Activated CD8-positive, alpha-beta T cell treated with anti-CD3 and anti-CD28 coated beads for 36 hours (primary cell): ENCODE measurements around the gene TMPRSS9. TPM values are rescaled to one million over a fixed set of nuclear protein-coding genes. Genes with fewer than 3 reads are reported as not detected.

Experiments
- ATAC-seq: fragments of 200-7000 bp; cut with Tn5 transposase; one replicate; pipeline ENCODE4 v1.10.0; 2021; ENCODE audit warnings: mild to moderate bottlenecking, moderate library complexity
- CTCF ChIA-PET: fragments of 350-600 bp; sonication (Branson Sonifier 250); formaldehyde crosslinking; loops from one replicate; lab custom pipeline; 2021; ENCODE audit warnings: antibody characterized with exemption; lab: Charles Lee
- POLR2A ChIA-PET: fragments of 350-600 bp; sonication (Branson Sonifier 250); formaldehyde crosslinking; loops from one replicate; lab custom pipeline; 2021; ENCODE audit warnings: antibody characterized with exemption; lab: Charles Lee
- DNase-seq: peaks from one replicate; pipeline ENCODE4 v3.0.0-alpha.2; 2020
- H3K27ac Mint-ChIP-seq: one replicate; pipeline ENCODE4 v1.8.0; 2021; ENCODE audit warnings: mild to moderate bottlenecking, mixed read lengths
- H3K27me3 Mint-ChIP-seq: one replicate; pipeline ENCODE4 v1.8.0; 2021; ENCODE audit warnings: mixed read lengths
- H3K36me3 Mint-ChIP-seq: one replicate; pipeline ENCODE4 v1.8.0; 2021; ENCODE audit warnings: low read depth, mixed read lengths
- H3K4me1 Mint-ChIP-seq: one replicate; pipeline ENCODE4 v1.8.0; 2021; ENCODE audit warnings: low read depth, mixed read lengths
- H3K4me3 Mint-ChIP-seq: one replicate; pipeline ENCODE4 v1.8.0; 2021; ENCODE audit warnings: mild to moderate bottlenecking, moderate library complexity, mixed read lengths
- H3K9me3 Mint-ChIP-seq: one replicate; pipeline ENCODE4 v1.8.0; 2021; ENCODE audit warnings: mixed read lengths
- CTCF ChIP-seq: fragments of 200-600 bp; IDR thresholded peaks from one replicate; pipeline ENCODE4 v1.8.0; 2022; ENCODE audit warnings: antibody characterized with exemption, mild to moderate bottlenecking
- intact Hi-C: fragments of 100-400 bp; cut with micrococcal nuclease; formaldehyde crosslinking; loops from one replicate; pipeline ENCODE4 v1.10.0; 2022
- total RNA-seq, 2 experiments: library from RNA; stranded (reverse); gene quantifications; one replicate each; pipeline ENCODE4 v1.2.3, GENCODE V29; 2021

TMPRSS9 gene
- total RNA-seq, 2 experiments from 2014 or later, result not detected

GRCh38 chr19:2449019-2449418, 89.0 kb downstream of the TMPRSS9 start:
- no peak for ATAC-seq
- TF ChIP-seq CTCF, result no peak
- peaks cover 31% of the 10 kb centered on the region for H3K4me1 Mint-ChIP-seq
- DNase-seq, result no peak
- intact Hi-C loops, result no loop called here
- no peaks in the 10 kb centered on the region for H3K9me3 Mint-ChIP-seq
- POLR2A ChIA-PET, result interaction anchor here (0.5 kb wide), 1 partner anchor 37 kb away, joined by 3 read pairs; no protein-coding TSS in a partner anchor
- H3K36me3 Mint-ChIP-seq, result peaks cover 19% of the 10 kb centered on the region
- H3K27me3 Mint-ChIP-seq, result no peaks in the 10 kb centered on the region
- H3K27ac Mint-ChIP-seq, result no peak overlapping the region
- CTCF ChIA-PET, result no interaction called here
- no peak overlapping the region for H3K4me3 Mint-ChIP-seq

GRCh38 chr19:2451138-2451537, 91.1 kb downstream of the TMPRSS9 start:
- CTCF ChIA-PET, result no interaction called here
- Mint-ChIP-seq H3K9me3 (no peaks in the 10 kb centered on the region), H3K27ac (no peak overlapping the region), H3K36me3 (peaks cover 18% of the 10 kb centered on the region), H3K4me1 (peaks cover 42% of the 10 kb centered on the region), H3K4me3 (no peak overlapping the region), H3K27me3 (no peaks in the 10 kb centered on the region)
- TF ChIP-seq CTCF, result no peak
- POLR2A ChIA-PET, result interaction anchor here (0.5 to 1.4 kb wide), 2 partner anchors 10 to 41 kb away, joined by 3 read pairs; no protein-coding TSS in a partner anchor
- ATAC-seq (no peak), DNase-seq (no peak)
- intact Hi-C loops, result no loop called here

- intact Hi-C loops, result no loop called here
- no peaks in the 10 kb centered on the region for H3K9me3 Mint-ChIP-seq
- no peak overlapping the region for H3K27ac Mint-ChIP-seq
- no peak for TF ChIP-seq CTCF
- ChIA-PET POLR2A (interaction anchor here (0.5 kb wide), 1 partner anchor 42 kb away, joined by 3 read pairs; no protein-coding TSS in a partner anchor), CTCF (no interaction called here)
- ATAC-seq, result no peak
- no peak overlapping the region for H3K4me3 Mint-ChIP-seq
- peaks cover 18% of the 10 kb centered on the region for H3K36me3 Mint-ChIP-seq
- H3K27me3 Mint-ChIP-seq, result no peaks in the 10 kb centered on the region
- no peak for DNase-seq
- H3K4me1 Mint-ChIP-seq, result peaks cover 37% of the 10 kb centered on the region
These were observed 91.7 kb downstream of the TMPRSS9 start for GRCh38 chr19:2451741-2452140.

GRCh38 chr19:2453431-2454025, 93.5 kb downstream of the TMPRSS9 start:
- H3K4me3 Mint-ChIP-seq, result no peak overlapping the region
- TF ChIP-seq CTCF, result no peak
- no peak overlapping the region for H3K27ac Mint-ChIP-seq
- CTCF ChIA-PET, result interaction anchor here (1.4 kb wide), 1 partner anchor 158 kb away, joined by 4 read pairs; no protein-coding TSS in a partner anchor
- H3K9me3 Mint-ChIP-seq, result no peaks in the 10 kb centered on the region
- no peaks in the 10 kb centered on the region for H3K27me3 Mint-ChIP-seq
- peaks cover 30% of the 10 kb centered on the region for H3K4me1 Mint-ChIP-seq
- ATAC-seq (no peak), DNase-seq (no peak)
- POLR2A ChIA-PET, result interaction anchor here (0.6 to 1.9 kb wide), 6 partner anchors 9 to 170 kb away, joined by 3 to 8 read pairs (median 4); partner anchors contain the start of gene TIMM13
- H3K36me3 Mint-ChIP-seq, result peaks cover 17% of the 10 kb centered on the region
- intact Hi-C loops, result no loop called here
